ENCODE data around the gene LETMD1. TPM values are rescaled to one million over a fixed set of nuclear protein-coding genes. Genes with fewer than 3 reads are reported as not detected.
A peak's percentile ranks its signal among the peaks of the same experiment; 100 is the strongest.
"Not testable (repeated sequence)": the region's sequence is repeated elsewhere in the genome, so short reads cannot be mapped to it uniquely, and the experiment has no call there.

Gene LETMD1
- total RNA-seq, 1 donor from 2014 or later: 8.6 TPM

DNA sequence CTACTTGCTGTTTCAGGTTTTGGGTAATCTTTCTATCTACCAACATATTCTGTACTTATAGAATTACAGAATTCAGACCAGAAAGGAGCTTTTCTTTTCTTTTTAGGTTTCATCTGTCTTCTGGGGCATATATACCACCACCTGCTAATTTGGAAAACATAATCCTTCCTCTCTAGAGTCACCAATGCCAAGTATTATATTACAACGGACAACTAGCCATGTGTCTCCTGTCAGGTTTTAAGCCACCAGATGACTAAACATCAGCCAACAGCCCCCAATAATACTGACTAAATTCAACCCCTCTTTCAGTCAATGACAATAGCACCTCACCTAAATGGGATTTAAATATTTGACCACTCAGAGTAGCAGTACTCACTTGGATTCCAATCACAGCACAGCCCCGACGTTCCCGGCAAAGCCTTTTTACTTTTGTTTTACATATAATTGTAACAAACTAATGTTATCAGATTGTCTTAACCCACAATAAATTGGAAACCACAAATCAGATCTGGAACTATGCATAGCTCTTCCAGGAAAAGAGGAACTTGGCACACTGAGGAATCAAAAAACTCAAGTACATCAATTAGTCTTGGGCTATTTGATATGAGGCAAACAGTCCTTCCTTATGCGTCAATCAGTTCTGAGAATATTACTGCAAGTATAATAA is 35.4 kb upstream of the LETMD1 start:
- no peak for DNase-seq (ENCODE audit: low spot score in 2 of 2)
- peaks cover 2 to 6% of the 10 kb centered on the region in 2 donors for H3K36me3 ChIP-seq
- no peaks in the 10 kb centered on the region for H3K9me3 ChIP-seq
- H3K4me3 ChIP-seq: no peak overlapping the region
- H3K4me1 ChIP-seq: peaks cover 3 to 5% of the 10 kb centered on the region in 2 donors
- no peak overlapping the region for H3K27ac ChIP-seq
- intact Hi-C loops (cut with DNase I): no loop called here
- H3K27me3 ChIP-seq: no peaks in the 10 kb centered on the region
- TF ChIP-seq, protein P1, sequence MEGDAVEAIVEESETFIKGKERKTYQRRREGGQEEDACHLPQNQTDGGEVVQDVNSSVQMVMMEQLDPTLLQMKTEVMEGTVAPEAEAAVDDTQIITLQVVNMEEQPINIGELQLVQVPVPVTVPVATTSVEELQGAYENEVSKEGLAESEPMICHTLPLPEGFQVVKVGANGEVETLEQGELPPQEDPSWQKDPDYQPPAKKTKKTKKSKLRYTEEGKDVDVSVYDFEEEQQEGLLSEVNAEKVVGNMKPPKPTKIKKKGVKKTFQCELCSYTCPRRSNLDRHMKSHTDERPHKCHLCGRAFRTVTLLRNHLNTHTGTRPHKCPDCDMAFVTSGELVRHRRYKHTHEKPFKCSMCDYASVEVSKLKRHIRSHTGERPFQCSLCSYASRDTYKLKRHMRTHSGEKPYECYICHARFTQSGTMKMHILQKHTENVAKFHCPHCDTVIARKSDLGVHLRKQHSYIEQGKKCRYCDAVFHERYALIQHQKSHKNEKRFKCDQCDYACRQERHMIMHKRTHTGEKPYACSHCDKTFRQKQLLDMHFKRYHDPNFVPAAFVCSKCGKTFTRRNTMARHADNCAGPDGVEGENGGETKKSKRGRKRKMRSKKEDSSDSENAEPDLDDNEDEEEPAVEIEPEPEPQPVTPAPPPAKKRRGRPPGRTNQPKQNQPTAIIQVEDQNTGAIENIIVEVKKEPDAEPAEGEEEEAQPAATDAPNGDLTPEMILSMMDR (IDR thresholded peaks at IDR 0.05): no peak

DNA sequence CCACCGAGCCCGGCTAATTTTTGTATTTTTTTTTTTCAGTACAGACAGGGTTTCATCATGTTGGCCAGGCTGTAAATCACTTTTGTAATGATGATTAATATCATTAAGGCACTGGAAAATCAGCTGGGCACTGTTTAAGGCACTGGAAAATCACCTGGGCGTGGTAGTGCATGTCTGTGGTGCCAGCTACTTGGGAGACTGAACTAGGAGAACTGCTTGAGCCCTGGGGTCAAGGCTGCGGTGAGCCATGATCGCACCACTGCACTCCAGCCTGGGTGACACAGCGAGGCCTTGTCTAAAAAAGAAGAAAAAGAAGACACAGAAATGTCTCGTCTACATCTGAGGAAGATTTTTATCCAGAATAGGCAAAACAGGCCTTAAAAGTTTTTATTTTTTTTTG is 34.7 kb upstream of the LETMD1 start:
- DNase-seq (ENCODE audit: low spot score in 2 of 2): no peak
- Histone ChIP-seq H3K9me3 (no peaks in the 10 kb centered on the region), H3K36me3 (no peaks in the 10 kb centered on the region), H3K27me3 (no peaks in the 10 kb centered on the region), H3K27ac (no peak overlapping the region), H3K4me3 (no peak overlapping the region), H3K4me1 (peaks cover 3 to 5% of the 10 kb centered on the region in 2 donors)
- intact Hi-C loops (cut with DNase I): no loop called here
- TF ChIP-seq, protein P1 (IDR thresholded peaks at IDR 0.05): no peak

DNA sequence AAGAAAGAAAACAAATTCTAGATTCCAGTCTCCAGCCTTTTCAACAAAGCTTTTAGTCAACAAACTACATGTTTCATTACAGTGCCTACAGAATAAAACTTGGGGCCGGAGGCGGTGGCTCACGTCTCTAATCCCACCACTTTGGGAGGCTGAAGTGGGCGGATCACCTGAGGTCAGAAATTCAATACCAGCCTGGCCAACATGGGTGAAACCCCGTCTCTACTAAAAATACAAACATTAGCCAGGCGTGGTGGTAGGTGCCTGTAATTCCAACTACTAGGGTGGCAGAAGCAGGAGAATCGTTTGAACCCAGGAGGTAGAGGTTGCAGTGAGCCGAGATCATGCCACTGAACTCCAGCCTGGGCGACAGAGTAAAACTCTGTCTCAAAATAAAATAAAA is 33.7 kb upstream of the LETMD1 start:
- H3K27ac ChIP-seq; H3K36me3 ChIP-seq; H3K9me3 ChIP-seq; H3K27me3 ChIP-seq; DNase-seq (ENCODE audit: low spot score in 2 of 2); H3K4me3 ChIP-seq; intact Hi-C loops (cut with DNase I); H3K4me1 ChIP-seq: not testable (repeated sequence)

DNA sequence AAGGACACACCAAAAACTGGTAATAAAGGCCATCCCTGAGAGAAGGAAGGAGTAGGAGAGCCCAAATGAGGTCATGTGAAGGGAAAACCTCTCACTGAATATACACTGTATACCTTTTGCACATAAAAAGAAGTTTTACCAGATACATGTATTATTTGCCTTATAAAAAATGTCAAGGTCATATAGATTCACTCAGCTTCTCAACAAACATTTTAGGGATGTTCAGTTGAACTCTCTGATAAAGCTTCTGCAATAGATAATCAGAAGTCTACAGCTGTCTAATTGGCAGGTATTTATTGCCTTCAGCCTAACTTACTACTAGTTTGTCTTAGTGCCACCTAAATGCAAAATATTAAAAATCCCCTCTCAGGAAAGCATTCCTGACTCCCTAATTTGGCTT is 30.7 kb upstream of the LETMD1 start:
- Histone ChIP-seq H3K27me3 (no peaks in the 10 kb centered on the region), H3K9me3 (no peaks in the 10 kb centered on the region), H3K4me1 (peaks cover 0 to 5% of the 10 kb centered on the region in 2 donors), H3K27ac (no peak overlapping the region), H3K4me3 (no peak overlapping the region), H3K36me3 (no peaks in the 10 kb centered on the region)
- DNase-seq (ENCODE audit: low spot score in 2 of 2): no peak
- TF ChIP-seq, protein P1 (IDR thresholded peaks at IDR 0.05): no peak
- intact Hi-C loops (cut with DNase I): no loop called here

DNA sequence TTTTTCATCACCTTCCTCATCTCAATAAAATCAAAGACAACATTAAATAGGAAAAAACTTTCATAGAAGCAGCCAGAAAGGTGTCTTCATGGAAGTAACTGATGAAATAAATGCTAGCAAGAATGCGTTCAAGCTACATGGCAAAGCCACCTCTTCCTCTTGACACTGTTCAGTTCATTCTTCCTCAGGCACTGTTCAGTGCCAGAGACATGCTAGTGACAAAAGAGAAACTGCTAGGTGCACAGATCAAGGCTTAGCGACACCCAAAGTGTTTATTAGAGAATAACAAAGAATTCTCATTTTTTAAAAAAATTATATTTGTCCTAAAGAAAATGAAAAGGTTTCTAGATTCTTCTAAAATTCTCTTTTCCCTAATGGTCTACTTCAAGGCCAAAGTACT is 29.2 kb upstream of the LETMD1 start:
- no peaks in the 10 kb centered on the region for H3K9me3 ChIP-seq
- H3K27me3 ChIP-seq: no peaks in the 10 kb centered on the region
- intact Hi-C loops (cut with DNase I): no loop called here
- TF ChIP-seq, protein P1 (IDR thresholded peaks at IDR 0.05): no peak
- H3K36me3 ChIP-seq: no peaks in the 10 kb centered on the region
- H3K27ac ChIP-seq: no peak overlapping the region
- DNase-seq (ENCODE audit: low spot score in 2 of 2): no peak
- no peak overlapping the region for H3K4me3 ChIP-seq
- peaks cover 6 to 15% of the 10 kb centered on the region in 2 donors for H3K4me1 ChIP-seq

DNA sequence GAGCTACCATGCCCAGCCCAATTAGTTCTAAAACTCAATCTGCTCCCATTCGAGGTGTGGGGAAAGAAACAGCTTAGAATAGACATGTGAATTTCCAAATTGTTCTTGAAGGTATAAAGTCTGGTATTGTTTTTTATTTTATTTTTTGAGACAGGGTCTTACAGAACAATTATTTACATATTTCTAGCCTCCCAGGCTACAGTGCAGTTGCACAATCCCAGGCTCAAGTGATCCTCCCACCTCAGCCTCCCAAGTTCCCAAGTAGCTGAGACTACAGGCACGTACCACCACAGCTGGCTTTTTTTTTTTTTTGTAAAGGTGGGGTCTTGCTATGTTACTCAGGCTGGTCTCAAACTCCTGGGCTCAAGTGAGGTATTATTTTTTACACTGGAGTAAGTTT is 28.2 kb upstream of the LETMD1 start:
- DNase-seq (ENCODE audit: low spot score in 2 of 2): peak in 1 of 2 donors; percentile 22
- Histone ChIP-seq H3K4me3 (no peak overlapping the region), H3K9me3 (no peaks in the 10 kb centered on the region), H3K36me3 (no peaks in the 10 kb centered on the region), H3K27ac (no peak overlapping the region), H3K4me1 (peaks cover 6 to 15% of the 10 kb centered on the region in 2 donors), H3K27me3 (no peaks in the 10 kb centered on the region)
- TF ChIP-seq, protein P1 (IDR thresholded peaks at IDR 0.05): no peak
- intact Hi-C loops (cut with DNase I): loop anchor here (10.0 kb wide), 1 partner anchor 515 kb away; the partner anchor contains the start of gene DIP2B
